GM12873 (cell line): ENCODE results near the gene AXL.

Source experiments
- CTCF ChIP-seq: IDR thresholded peaks from 2 replicates; pipeline ENCODE4 v1.5.1; 2012; ENCODE audit warnings: low read depth, mild to moderate bottlenecking, moderate library complexity, low read length, control low read depth; ENCODE audit not compliant: insufficient read depth; ENCODE audit errors: missing control alignments

Gene AXL

DNA sequence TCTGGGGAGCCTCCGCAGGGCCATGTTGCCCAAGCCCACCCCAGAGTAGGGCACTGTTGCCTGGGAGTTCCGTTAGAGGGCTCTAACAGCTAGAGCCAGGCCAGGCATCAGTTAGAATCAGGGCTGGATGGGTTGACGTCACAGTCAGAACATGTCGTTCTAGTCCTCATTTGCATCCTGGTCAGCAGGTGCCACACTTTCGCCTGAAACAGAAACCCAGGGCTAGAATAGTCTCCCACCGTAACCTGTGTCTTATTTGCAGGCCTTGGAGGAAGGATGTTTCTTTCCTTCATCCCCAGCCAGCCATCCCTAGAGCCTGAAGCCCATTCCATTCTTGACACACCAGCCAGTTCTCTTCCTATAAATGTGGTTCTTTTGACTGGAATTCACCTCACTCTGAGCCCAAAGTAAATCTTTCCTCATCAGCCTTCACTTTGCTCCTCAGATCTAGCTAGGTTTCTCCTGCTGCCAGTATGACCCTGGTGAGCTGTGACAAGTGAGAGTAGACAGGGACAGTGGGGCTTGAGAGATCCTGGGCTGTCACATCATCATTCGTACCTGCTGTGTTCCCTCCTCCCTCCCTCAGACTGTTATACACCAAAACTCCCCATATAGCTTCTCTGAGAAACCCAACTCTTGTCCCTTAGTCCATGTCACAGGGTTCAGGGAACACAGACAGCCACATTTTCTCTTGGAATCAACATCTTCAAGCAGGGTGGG, 78.8 kb downstream of the AXL start:
- TF ChIP-seq CTCF = peak; percentile 26

DNA sequence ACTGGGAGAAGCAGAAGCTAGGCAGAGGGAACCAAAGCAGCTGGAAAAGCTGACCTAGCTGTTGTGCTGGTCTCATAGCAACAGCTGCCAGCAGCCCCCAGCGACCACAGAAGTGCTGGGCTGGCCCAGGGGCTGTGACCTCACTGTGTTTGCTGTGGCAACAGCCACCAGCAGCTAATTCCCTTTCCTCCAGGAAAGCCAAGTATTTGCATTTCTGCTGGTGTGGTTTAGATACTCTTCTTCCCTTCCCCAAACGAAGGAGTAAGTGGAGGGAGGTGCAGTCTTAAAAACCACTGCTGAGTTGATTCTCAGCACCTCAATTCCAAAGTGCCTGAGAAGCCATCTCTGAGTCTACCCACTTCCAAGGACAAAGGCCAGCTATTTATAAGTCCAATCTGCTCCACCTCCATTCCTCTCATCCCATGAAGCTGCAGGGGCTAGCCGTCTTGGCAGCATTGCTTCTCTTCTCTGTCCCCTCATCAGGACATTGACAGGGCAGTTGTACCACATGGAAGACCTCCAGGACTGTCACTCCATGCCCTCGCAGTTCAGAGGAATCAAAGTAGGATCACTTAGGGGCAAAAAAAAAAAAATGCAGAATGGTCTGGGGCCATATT, 79.4 kb downstream of the AXL start:
- no peak for TF ChIP-seq CTCF

- TF ChIP-seq CTCF = no peak
Measured at GRCh38 chr19:41299046-41299754, 80.2 kb downstream of the AXL start.

- TF ChIP-seq CTCF = no peak
Measured at GRCh38 chr19:41299755-41300089, 80.7 kb downstream of the AXL start.

DNA sequence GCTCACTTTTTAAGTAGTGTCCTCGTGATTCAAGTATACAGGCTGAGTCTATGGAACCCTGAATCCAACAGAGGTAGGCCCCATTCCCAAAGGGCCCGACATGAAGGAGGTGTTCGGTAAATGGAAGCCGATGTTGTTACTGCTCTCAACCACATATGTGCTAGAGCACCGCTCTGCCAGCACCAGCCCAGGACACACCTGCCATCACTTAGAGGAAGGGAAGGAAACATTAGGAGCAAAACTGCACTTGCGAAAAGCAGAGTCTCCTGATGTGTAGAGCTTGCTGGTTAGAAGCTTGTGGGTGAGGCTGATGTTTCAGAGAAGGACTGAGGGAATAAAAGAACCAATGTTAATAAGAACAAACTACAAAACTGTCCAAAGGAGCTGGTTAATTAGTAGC, 81.5 kb downstream of the AXL start:
- TF ChIP-seq CTCF = no peak

DNA sequence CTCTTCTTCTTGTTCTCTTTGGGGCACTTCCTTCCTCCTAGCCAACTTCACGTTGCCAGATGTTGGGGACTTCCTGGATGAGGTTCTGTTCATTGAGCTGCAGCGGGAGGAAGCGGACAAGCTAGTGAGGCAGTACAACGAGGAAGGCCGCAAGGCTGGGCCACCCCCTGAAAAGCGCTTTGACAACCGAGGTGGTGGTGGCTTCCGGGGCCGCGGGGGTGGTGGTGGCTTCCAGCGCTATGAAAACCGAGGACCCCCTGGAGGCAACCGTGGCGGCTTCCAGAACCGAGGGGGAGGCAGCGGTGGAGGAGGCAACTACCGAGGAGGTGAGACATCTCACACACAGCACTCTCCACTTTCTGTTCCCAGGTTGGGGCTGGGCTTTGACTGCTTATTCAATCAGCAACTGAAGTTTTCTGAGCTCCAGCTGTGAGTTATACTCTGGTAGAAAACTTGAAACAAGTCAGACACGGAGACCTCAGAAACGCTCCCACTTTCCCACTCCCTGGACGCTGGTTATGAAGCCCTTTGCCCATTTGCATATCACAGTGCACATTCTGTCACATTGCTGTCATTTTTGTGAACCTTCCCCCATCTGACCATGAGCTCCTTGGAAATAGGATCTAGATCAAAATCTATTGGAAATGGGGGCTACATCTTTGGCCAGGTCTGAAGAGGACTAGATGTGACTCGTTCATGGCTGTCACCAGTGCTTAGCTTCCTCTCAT, 83.8 kb downstream of the AXL start:
- no peak for TF ChIP-seq CTCF

GRCh38 chr19:41303954-41304353, 84.9 kb downstream of the AXL start:
- TF ChIP-seq CTCF = no peak
